NOMO-1 treated with dmso at 0.1 percent for 144 hours (cell line): ENCODE results near the gene CAPN5.

Experiments used
- DNase-seq: peaks from one replicate; lab custom pipeline; 2025; ENCODE audit not compliant: unreplicated experiment; lab: John Stamatoyannopoulos, UW

CAPN5 gene

GRCh38 chr11:77129842-77130756 is 63.3 kb downstream of the CAPN5 start:
- DNase-seq: no peak

- DNase-seq: no peak
Measured at GRCh38 chr11:77130763-77131513, 64.2 kb downstream of the CAPN5 start.

GRCh38 chr11:77131560-77131959 is 64.8 kb downstream of the CAPN5 start:
- no peak for DNase-seq

GRCh38 chr11:77135069-77135468 is 68.3 kb downstream of the CAPN5 start:
- DNase-seq: no peak

GRCh38 chr11:77136074-77136473 is 69.3 kb downstream of the CAPN5 start:
- no peak for DNase-seq

- no peak for DNase-seq
Measured at GRCh38 chr11:77136784-77137420, 70.1 kb downstream of the CAPN5 start.

GRCh38 chr11:77137421-77137820 is 70.7 kb downstream of the CAPN5 start:
- no peak for DNase-seq

- DNase-seq: no peak
Measured at GRCh38 chr11:77138106-77138649, 71.4 kb downstream of the CAPN5 start.

- no peak for DNase-seq
Measured at GRCh38 chr11:77139201-77139600, 72.4 kb downstream of the CAPN5 start.

- DNase-seq: no peak
Measured at GRCh38 chr11:77140231-77140851, 73.6 kb downstream of the CAPN5 start.

- no peak for DNase-seq
Measured at GRCh38 chr11:77141034-77141433, 74.3 kb downstream of the CAPN5 start.

GRCh38 chr11:77141475-77141874 is 74.7 kb downstream of the CAPN5 start:
- DNase-seq: no peak

GRCh38 chr11:77142091-77142975 is 75.6 kb downstream of the CAPN5 start:
- DNase-seq: no peak

GRCh38 chr11:77143405-77144020 is 76.7 kb downstream of the CAPN5 start:
- DNase-seq: no peak

GRCh38 chr11:77144196-77144856 is 77.6 kb downstream of the CAPN5 start:
- DNase-seq: no peak

GRCh38 chr11:77144857-77145428 is 78.2 kb downstream of the CAPN5 start:
- DNase-seq: no peak

- DNase-seq: no peak
Measured at GRCh38 chr11:77146261-77147035, 79.7 kb downstream of the CAPN5 start.

- DNase-seq: no peak
Measured at GRCh38 chr11:77147036-77147315, 80.2 kb downstream of the CAPN5 start.
